T-helper 2 cell treated with Interferon-gamma antibody and Interleukin-4, amounts not matched to agents 5 μg/mL and 100 μg/mL, for 36 hours (primary cell): ENCODE results near the gene SEC63.
A peak's percentile ranks its signal among the peaks of the same experiment; 100 is the strongest.

Experiments used
- DNase-seq: peaks from one replicate; pipeline ENCODE4 v3.0.0; 2021; ENCODE audit warnings: low spot score
- H3K27ac Mint-ChIP-seq: one replicate; pipeline ENCODE4 v1.8.0; 2021; ENCODE audit warnings: mild to moderate bottlenecking, mixed read lengths
- H3K27me3 Mint-ChIP-seq: one replicate; pipeline ENCODE4 v1.8.0; 2021; ENCODE audit warnings: low read depth, mixed read lengths
- H3K36me3 Mint-ChIP-seq: one replicate; pipeline ENCODE4 v1.8.0; 2021; ENCODE audit warnings: low read depth, mixed read lengths
- H3K4me1 Mint-ChIP-seq: one replicate; pipeline ENCODE4 v1.8.0; 2021; ENCODE audit warnings: low read depth, mixed read lengths
- H3K4me3 Mint-ChIP-seq: one replicate; pipeline ENCODE4 v1.8.0; 2022; ENCODE audit warnings: mild to moderate bottlenecking, moderate library complexity, mixed read lengths
- H3K9me3 Mint-ChIP-seq: one replicate; pipeline ENCODE4 v1.8.0; 2021; ENCODE audit warnings: mixed read lengths

SEC63 gene

GRCh38 chr6:107987805-107988204 lies 29.8 kb upstream of the SEC63 start:
- Mint-ChIP-seq H3K9me3 (no peaks in the 10 kb centered on the region), H3K4me3 (no peak overlapping the region), H3K27me3 (peaks cover 2% of the 10 kb centered on the region), H3K36me3 (no peaks in the 10 kb centered on the region), H3K27ac (no peak overlapping the region), H3K4me1 (peaks cover 8% of the 10 kb centered on the region)
- DNase-seq, result no peak

GRCh38 chr6:107985701-107986100 lies 27.7 kb upstream of the SEC63 start:
- no peak for DNase-seq
- Mint-ChIP-seq H3K27ac (no peak overlapping the region), H3K9me3 (no peaks in the 10 kb centered on the region), H3K4me1 (peaks cover 1% of the 10 kb centered on the region), H3K27me3 (peaks cover 8% of the 10 kb centered on the region), H3K4me3 (no peak overlapping the region), H3K36me3 (no peaks in the 10 kb centered on the region)

DNA sequence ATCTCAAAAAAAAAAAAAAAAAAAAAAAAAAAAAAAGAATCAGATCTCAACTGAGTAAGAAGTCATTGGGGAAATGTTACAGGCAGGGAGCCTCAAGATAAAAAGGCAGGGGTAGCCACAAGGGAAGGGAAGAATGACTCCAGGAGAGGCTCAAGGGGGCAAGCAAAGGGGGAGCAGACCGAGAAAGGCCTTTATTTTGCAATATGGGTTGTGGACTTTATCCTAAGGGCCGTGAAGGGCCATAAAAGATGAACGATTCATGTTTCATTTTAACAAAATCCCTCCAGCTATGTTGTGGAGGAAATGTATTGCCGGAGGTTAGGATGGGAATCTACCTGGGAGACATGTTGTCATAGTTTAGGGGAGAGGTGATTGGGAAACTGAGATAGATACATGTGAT lies 25.8 kb upstream of the SEC63 start:
- no peak for DNase-seq
- Mint-ChIP-seq H3K4me3 (no peak overlapping the region), H3K27ac (no peak overlapping the region), H3K27me3 (peaks cover 8% of the 10 kb centered on the region), H3K9me3 (no peaks in the 10 kb centered on the region), H3K36me3 (no peaks in the 10 kb centered on the region), H3K4me1 (no peaks in the 10 kb centered on the region)

DNA sequence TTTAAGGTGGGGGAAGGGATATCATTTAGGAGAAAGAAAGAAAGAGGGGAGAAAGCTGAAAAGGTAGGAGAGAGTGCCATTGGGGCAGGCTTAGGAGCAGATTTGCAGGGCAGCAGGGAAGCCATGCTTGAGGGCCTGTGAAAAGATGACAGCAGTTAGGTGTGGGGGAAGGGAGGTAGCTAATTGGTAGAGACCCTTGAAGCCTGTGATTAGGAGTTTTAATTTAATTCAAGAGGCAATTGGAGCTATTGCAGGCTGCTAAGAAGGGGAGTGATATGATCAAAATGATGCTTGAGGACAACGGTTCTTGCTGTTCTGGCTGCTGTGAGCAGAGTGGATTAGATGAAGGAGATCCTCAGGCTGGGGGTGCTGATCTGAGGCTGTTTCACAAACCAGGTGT lies 24.5 kb upstream of the SEC63 start:
- H3K4me1 Mint-ChIP-seq, result no peaks in the 10 kb centered on the region
- H3K27me3 Mint-ChIP-seq, result peaks cover 8% of the 10 kb centered on the region
- H3K9me3 Mint-ChIP-seq, result no peaks in the 10 kb centered on the region
- no peak overlapping the region for H3K4me3 Mint-ChIP-seq
- no peaks in the 10 kb centered on the region for H3K36me3 Mint-ChIP-seq
- H3K27ac Mint-ChIP-seq, result no peak overlapping the region
- DNase-seq, result no peak

- H3K27me3 Mint-ChIP-seq, result peaks cover 8% of the 10 kb centered on the region
- no peak overlapping the region for H3K4me3 Mint-ChIP-seq
- no peak for DNase-seq
- no peaks in the 10 kb centered on the region for H3K4me1 Mint-ChIP-seq
- no peaks in the 10 kb centered on the region for H3K36me3 Mint-ChIP-seq
- no peaks in the 10 kb centered on the region for H3K9me3 Mint-ChIP-seq
- H3K27ac Mint-ChIP-seq, result no peak overlapping the region
Measured at GRCh38 chr6:107981695-107982094, 23.7 kb upstream of the SEC63 start.

DNA sequence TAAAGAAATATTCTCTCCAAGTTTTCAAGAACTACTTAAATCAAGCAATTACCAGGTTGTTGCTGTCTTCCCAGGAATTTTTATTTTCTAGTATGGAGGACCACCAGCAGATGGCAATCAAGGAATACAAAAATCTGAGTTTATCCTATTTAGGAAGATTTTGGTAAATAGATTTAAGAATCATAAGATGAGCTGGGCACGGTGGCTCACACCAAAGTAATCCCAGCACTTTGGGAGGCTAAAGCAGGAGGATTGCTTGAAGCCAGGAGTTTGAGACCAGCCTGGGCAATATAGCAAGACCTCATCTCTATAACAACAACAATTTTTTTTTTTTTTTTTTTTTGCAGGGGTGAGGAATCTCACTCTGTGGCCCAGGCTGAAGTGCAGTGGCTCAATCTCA lies 19.3 kb upstream of the SEC63 start:
- H3K9me3 Mint-ChIP-seq, result no peaks in the 10 kb centered on the region
- no peaks in the 10 kb centered on the region for H3K36me3 Mint-ChIP-seq
- H3K27ac Mint-ChIP-seq, result no peak overlapping the region
- H3K4me1 Mint-ChIP-seq, result peaks cover 12% of the 10 kb centered on the region
- peaks cover 20% of the 10 kb centered on the region for H3K27me3 Mint-ChIP-seq
- no peak for DNase-seq
- H3K4me3 Mint-ChIP-seq, result no peak overlapping the region

DNA sequence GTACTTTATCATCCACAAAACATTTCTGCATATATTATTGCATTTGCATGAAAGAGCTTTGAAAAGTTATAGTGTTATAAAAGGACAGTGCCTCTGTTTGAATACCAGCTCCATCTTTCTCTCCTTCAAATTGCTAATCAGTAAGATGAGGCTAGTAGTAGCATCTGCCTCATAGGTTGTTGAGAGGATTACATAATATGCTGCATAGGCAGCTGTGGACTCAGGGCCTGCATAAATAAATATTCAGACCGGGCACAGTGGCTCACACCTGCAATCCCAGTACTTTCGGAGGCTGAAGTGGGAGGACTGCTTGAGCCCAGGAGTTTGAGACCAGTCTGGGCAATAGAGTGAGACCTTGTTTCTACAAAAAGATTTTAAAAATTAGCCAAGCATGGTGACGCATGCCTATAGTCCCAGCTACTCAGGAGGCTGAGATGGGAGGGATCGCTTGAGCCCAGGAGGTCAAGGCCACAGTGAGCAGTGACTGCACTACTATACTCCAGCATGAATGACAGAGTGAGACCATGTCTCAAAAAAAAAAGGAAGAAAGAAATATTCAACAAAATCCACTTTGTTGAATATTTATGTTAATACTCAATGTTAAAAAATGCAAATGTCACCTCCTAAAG lies 18.3 kb upstream of the SEC63 start:
- Mint-ChIP-seq H3K9me3 (no peaks in the 10 kb centered on the region), H3K27me3 (peaks cover 21% of the 10 kb centered on the region), H3K27ac (no peak overlapping the region), H3K36me3 (no peaks in the 10 kb centered on the region), H3K4me1 (peaks cover 14% of the 10 kb centered on the region), H3K4me3 (no peak overlapping the region)
- DNase-seq, result no peak

- H3K36me3 Mint-ChIP-seq, result no peaks in the 10 kb centered on the region
- no peak for DNase-seq
- H3K27ac Mint-ChIP-seq, result no peak overlapping the region
- H3K9me3 Mint-ChIP-seq, result no peaks in the 10 kb centered on the region
- no peak overlapping the region for H3K4me3 Mint-ChIP-seq
- H3K4me1 Mint-ChIP-seq, result peaks cover 16% of the 10 kb centered on the region
- peaks cover 21% of the 10 kb centered on the region for H3K27me3 Mint-ChIP-seq
Measured at GRCh38 chr6:107973594-107973993, 15.6 kb upstream of the SEC63 start.

DNA sequence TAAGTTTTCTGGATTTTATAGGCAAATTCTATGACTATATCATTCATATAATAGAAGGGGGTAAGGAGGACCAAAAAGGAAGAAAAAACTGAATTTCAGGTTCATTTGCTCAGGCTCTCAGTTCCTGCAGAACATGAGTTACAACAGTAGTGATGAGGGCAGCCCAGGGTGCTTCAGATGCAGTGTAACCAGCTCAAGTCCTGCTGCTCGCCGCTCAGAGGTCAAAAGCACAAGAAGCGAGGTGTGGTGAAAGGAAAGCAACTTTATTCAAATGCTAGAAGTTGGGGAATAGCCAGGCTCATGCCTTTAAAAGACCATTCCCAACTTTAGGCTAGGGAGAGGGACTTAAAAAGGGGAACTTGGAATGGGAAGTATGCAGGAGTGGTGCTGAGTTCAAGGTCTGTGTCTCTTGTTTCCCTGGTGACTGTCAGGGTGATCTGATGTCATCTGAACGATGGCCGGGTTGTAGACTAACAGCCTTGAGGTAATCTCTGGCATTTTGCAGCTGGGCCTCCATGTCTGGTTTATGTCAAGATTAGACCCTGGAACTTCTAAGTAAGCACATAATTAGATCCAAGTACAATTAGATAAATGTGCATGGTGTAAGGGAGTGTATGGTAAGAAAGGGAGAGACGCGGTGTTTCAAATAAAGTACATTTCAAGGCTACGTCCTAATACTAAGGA lies 14.5 kb upstream of the SEC63 start:
- H3K4me3 Mint-ChIP-seq, result no peak overlapping the region
- no peaks in the 10 kb centered on the region for H3K36me3 Mint-ChIP-seq
- peaks cover 21% of the 10 kb centered on the region for H3K27me3 Mint-ChIP-seq
- no peaks in the 10 kb centered on the region for H3K9me3 Mint-ChIP-seq
- peaks cover 16% of the 10 kb centered on the region for H3K4me1 Mint-ChIP-seq
- H3K27ac Mint-ChIP-seq, result no peak overlapping the region
- no peak for DNase-seq

- H3K4me1 Mint-ChIP-seq, result peaks cover 16% of the 10 kb centered on the region
- no peak overlapping the region for H3K27ac Mint-ChIP-seq
- no peaks in the 10 kb centered on the region for H3K9me3 Mint-ChIP-seq
- H3K4me3 Mint-ChIP-seq, result no peak overlapping the region
- H3K36me3 Mint-ChIP-seq, result no peaks in the 10 kb centered on the region
- no peak for DNase-seq
- H3K27me3 Mint-ChIP-seq, result peaks cover 21% of the 10 kb centered on the region
Measured at GRCh38 chr6:107971181-107971580, 13.2 kb upstream of the SEC63 start.

GRCh38 chr6:107970255-107970654 lies 12.2 kb upstream of the SEC63 start:
- H3K36me3 Mint-ChIP-seq, result no peaks in the 10 kb centered on the region
- no peak overlapping the region for H3K27ac Mint-ChIP-seq
- no peak for DNase-seq
- H3K9me3 Mint-ChIP-seq, result no peaks in the 10 kb centered on the region
- no peak overlapping the region for H3K4me3 Mint-ChIP-seq
- peaks cover 21% of the 10 kb centered on the region for H3K27me3 Mint-ChIP-seq
- peaks cover 16% of the 10 kb centered on the region for H3K4me1 Mint-ChIP-seq

- DNase-seq, result no peak
- H3K4me1 Mint-ChIP-seq, result peaks cover 12% of the 10 kb centered on the region
- H3K27me3 Mint-ChIP-seq, result peaks cover 12% of the 10 kb centered on the region
- no peaks in the 10 kb centered on the region for H3K9me3 Mint-ChIP-seq
- no peak overlapping the region for H3K4me3 Mint-ChIP-seq
- no peaks in the 10 kb centered on the region for H3K36me3 Mint-ChIP-seq
- H3K27ac Mint-ChIP-seq, result no peak overlapping the region
Measured at GRCh38 chr6:107968081-107968480, 10.1 kb upstream of the SEC63 start.

- no peak for DNase-seq
- H3K4me1 Mint-ChIP-seq, result peaks cover 2% of the 10 kb centered on the region
- H3K4me3 Mint-ChIP-seq, result no peak overlapping the region
- no peaks in the 10 kb centered on the region for H3K9me3 Mint-ChIP-seq
- H3K27ac Mint-ChIP-seq, result no peak overlapping the region
- H3K27me3 Mint-ChIP-seq, result no peaks in the 10 kb centered on the region
- H3K36me3 Mint-ChIP-seq, result no peaks in the 10 kb centered on the region
Measured at GRCh38 chr6:107965746-107966145, 7.7 kb upstream of the SEC63 start.

GRCh38 chr6:107962723-107963122 lies 4.7 kb upstream of the SEC63 start:
- Mint-ChIP-seq H3K9me3 (no peaks in the 10 kb centered on the region), H3K4me3 (no peak overlapping the region), H3K27me3 (no peaks in the 10 kb centered on the region), H3K36me3 (no peaks in the 10 kb centered on the region), H3K4me1 (peaks cover 3% of the 10 kb centered on the region), H3K27ac (no peak overlapping the region)
- DNase-seq, result no peak

DNA sequence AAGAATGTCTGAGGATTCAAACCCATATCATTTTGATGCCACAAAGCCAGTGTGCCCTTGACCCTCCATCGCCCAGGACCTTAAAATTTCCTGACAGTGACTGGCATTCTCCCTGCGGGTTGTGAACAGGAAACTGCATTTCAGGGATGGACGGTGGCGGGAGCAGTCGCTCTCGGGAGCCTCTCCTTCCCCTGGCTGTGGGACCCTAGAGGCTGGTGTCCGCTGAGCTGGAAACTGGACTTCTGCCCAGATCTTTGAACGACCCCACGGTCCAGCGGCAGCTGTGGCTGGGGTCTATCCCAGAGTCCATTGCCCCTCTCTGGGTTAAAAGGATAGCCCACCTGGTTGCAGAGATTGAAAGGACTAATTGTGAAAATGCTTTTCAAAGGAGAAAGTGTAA lies 1.4 kb upstream of the SEC63 start:
- H3K36me3 Mint-ChIP-seq, result peaks cover 25% of the 10 kb centered on the region
- no peak overlapping the region for H3K27ac Mint-ChIP-seq
- DNase-seq, result no peak
- no peaks in the 10 kb centered on the region for H3K9me3 Mint-ChIP-seq
- H3K27me3 Mint-ChIP-seq, result no peaks in the 10 kb centered on the region
- peak overlapping the region; percentile 88 for H3K4me3 Mint-ChIP-seq
- peaks cover 26% of the 10 kb centered on the region for H3K4me1 Mint-ChIP-seq
